CD14-positive monocyte (primary cell): Measurements from ENCODE around the gene MAP2K4. TPM values are rescaled to one million over a fixed set of nuclear protein-coding genes. Genes with fewer than 3 reads are reported as not detected.

Experiments
- DNase-seq, 3 donors: peaks; one replicate each; pipeline ENCODE4 v3.0.0-alpha.2; 2011 to 2022
- H2AFZ ChIP-seq: 2 replicates; pipeline ENCODE4 v1.6.0; 2012; ENCODE audit warnings: mild to moderate bottlenecking, low read depth, low read length, inconsistent platforms; ENCODE audit not compliant: insufficient read depth, poor library complexity, severe bottlenecking
- H3K27ac ChIP-seq, 2 donors: 1 replicate in 1 of 2; 2 replicates in 1 of 2; pipeline ENCODE4 v1.5.1; 2012 to 2013; ENCODE audit warnings: low read length in 2 of 2, control low read depth in 1 of 2, inconsistent platforms in 1 of 2, low read depth in 1 of 2, mild to moderate bottlenecking in 1 of 2
- H3K27me3 ChIP-seq, 2 donors: one replicate each; pipeline versions ENCODE4 v1.6.0 to v1.6.1; 2011 to 2013; ENCODE audit warnings: low read length in 2 of 2; ENCODE audit not compliant: control insufficient read depth in 2 of 2, insufficient read depth in 2 of 2
- H3K36me3 ChIP-seq, 2 donors: replicated peaks in 1 of 2; 1 replicate in 1 of 2; 2 replicates in 1 of 2; pipeline versions ENCODE4 v1.5.1 to v1.6.1; 2012 to 2013; ENCODE audit warnings: low read length in 2 of 2, control low read depth in 1 of 2, inconsistent platforms in 1 of 2, mild to moderate bottlenecking in 1 of 2; ENCODE audit not compliant: insufficient read depth in 2 of 2, control insufficient read depth in 1 of 2
- H3K4me1 ChIP-seq, 2 donors: 1 replicate in 1 of 2; 2 replicates in 1 of 2; pipeline versions ENCODE4 v1.5.1 to v1.6.1; 2012 to 2013; ENCODE audit warnings: low read length in 2 of 2, control low read depth in 1 of 2, inconsistent platforms in 1 of 2, mild to moderate bottlenecking in 1 of 2, moderate library complexity in 1 of 2; ENCODE audit not compliant: insufficient read depth in 2 of 2, control insufficient read depth in 1 of 2
- H3K4me2 ChIP-seq: replicated peaks from 2 replicates; pipeline ENCODE3; 2012; ENCODE audit warnings: low read length, moderate library complexity, mild to moderate bottlenecking; ENCODE audit not compliant: poor library complexity, severe bottlenecking; ENCODE audit errors: extremely low read depth
- H3K4me3 ChIP-seq, 3 experiments: fragments of 200-600 bp in 1 of 3; sonication (generic) in 1 of 3; replicated peaks in 1 of 3; 1 replicate in 2 of 3; 2 replicates in 1 of 3; pipeline ENCODE4 v1.5.1; 2011 to 2013; ENCODE audit warnings: low read length in 3 of 3, mild to moderate bottlenecking in 3 of 3, control low read depth in 2 of 3, low read depth in 2 of 3, inconsistent platforms in 1 of 3, moderate library complexity in 1 of 3
- H3K79me2 ChIP-seq: 2 replicates; pipeline ENCODE4 v1.6.0; 2012; ENCODE audit warnings: mild to moderate bottlenecking, control low read depth, inconsistent platforms, low read length, moderate library complexity; ENCODE audit not compliant: insufficient read depth
- H3K9ac ChIP-seq: 2 replicates; pipeline ENCODE4 v1.6.0; 2017; ENCODE audit warnings: low read length, mild to moderate bottlenecking; ENCODE audit not compliant: insufficient read depth, poor library complexity, severe bottlenecking
- H3K9me3 ChIP-seq, 2 donors: replicated peaks in 1 of 2; 1 replicate in 1 of 2; 2 replicates in 1 of 2; pipeline versions ENCODE4 v1.5.1 to v1.6.1; 2012 to 2013; ENCODE audit warnings: low read length in 2 of 2, control low read depth in 1 of 2; ENCODE audit not compliant: control insufficient read depth in 1 of 2, insufficient read depth in 1 of 2
- H4K20me1 ChIP-seq: 2 replicates; pipeline ENCODE4 v1.6.0; 2012; ENCODE audit warnings: mild to moderate bottlenecking, low read length, control low read depth, moderate library complexity; ENCODE audit not compliant: insufficient read depth
- H3K27ac Mint-ChIP-seq, 7 donors: one replicate each; pipeline ENCODE4 v1.8.0; 2020; ENCODE audit warnings: mild to moderate bottlenecking in 7 of 7, mixed read lengths in 7 of 7, moderate library complexity in 6 of 7, inconsistent platforms in 2 of 7
- H3K27me3 Mint-ChIP-seq, 3 donors: one replicate each; pipeline ENCODE4 v1.8.0; 2021 to 2022; ENCODE audit warnings: low read depth in 3 of 3, mild to moderate bottlenecking in 3 of 3, mixed read lengths in 3 of 3, moderate library complexity in 3 of 3, inconsistent platforms in 1 of 3
- H3K36me3 Mint-ChIP-seq, 2 donors: one replicate each; pipeline ENCODE4 v1.8.0; 2020; ENCODE audit warnings: mixed read lengths in 2 of 2, inconsistent platforms in 1 of 2, mild to moderate bottlenecking in 1 of 2
- H3K4me1 Mint-ChIP-seq: one replicate; pipeline ENCODE4 v1.8.0; 2020; ENCODE audit warnings: mild to moderate bottlenecking, mixed read lengths
- H3K4me3 Mint-ChIP-seq, 2 donors: one replicate each; pipeline ENCODE4 v1.8.0; 2020; ENCODE audit warnings: mild to moderate bottlenecking in 2 of 2, mixed read lengths in 2 of 2, moderate library complexity in 1 of 2
- H3K9me3 Mint-ChIP-seq, 7 donors: one replicate each; pipeline ENCODE4 v1.8.0; 2020 to 2022; ENCODE audit warnings: mixed read lengths in 7 of 7, mild to moderate bottlenecking in 6 of 7, moderate library complexity in 6 of 7, inconsistent platforms in 2 of 7
- CTCF ChIP-seq: fragments of 200-600 bp; IDR thresholded peaks from one replicate; pipeline ENCODE4 v1.8.0; 2022; ENCODE audit warnings: antibody characterized with exemption, mild to moderate bottlenecking
- WGBS: methylation state at CpG from one replicate; pipeline ENCODE4 v1.1.5; 2013; ENCODE audit warnings: missing lambda C conversion rate; ENCODE audit not compliant: insufficient coverage; 5-methylcytosine and 5-hydroxymethylcytosine counted together
- intact Hi-C, 2 donors: fragments of 100-400 bp; cut with micrococcal nuclease; formaldehyde crosslinking; loops; one replicate each; pipeline versions ENCODE4 v1.15.0 to v1.15.1; 2023
- polyA plus RNA-seq, 3 donors: library from polyadenylated mRNA; depleted of rRNA in 1 of 3; unstranded in 2 of 3; stranded (reverse) in 1 of 3; fragments of 300-500 nt in 2 of 3; fragments of >200 nt in 1 of 3; fragmentation: Illumina TruSeq in 2 of 3; gene quantifications; 1 replicate in 2 of 3; 2 replicates in 1 of 3; pipeline ENCODE4 v1.2.3, GENCODE V29; 2012 to 2021

MAP2K4 gene
- polyA plus RNA-seq, 3 donors = 8.1 to 41.8 (median 23.2) TPM

GRCh38 chr17:12164085-12164484, 143.4 kb downstream of the MAP2K4 start:
- Mint-ChIP-seq H3K27me3 (peaks cover 1 to 4% (median 3%) of the 10 kb centered on the region in 3 donors), H3K36me3 (no peaks in the 10 kb centered on the region), H3K4me3 (no peak overlapping the region), H3K9me3 (peaks cover 5 to 18% (median 11%) of the 10 kb centered on the region in 7 donors), H3K27ac (no peak overlapping the region), H3K4me1 (no peaks in the 10 kb centered on the region)
- Histone ChIP-seq H3K9ac (no peak overlapping the region), H3K4me1 (no peaks in the 10 kb centered on the region), H3K36me3 (no peaks in the 10 kb centered on the region), H3K27ac (no peak overlapping the region), H3K4me2 (no peak overlapping the region), H3K79me2 (no peaks in the 10 kb centered on the region), H2AFZ (no peak overlapping the region), H3K27me3 (no peaks in the 10 kb centered on the region), H3K4me3 (no peak overlapping the region), H4K20me1 (no peaks in the 10 kb centered on the region), H3K9me3 (peaks cover 3 to 11% of the 10 kb centered on the region in 2 donors)
- TF ChIP-seq CTCF = no peak
- no peak for DNase-seq
- intact Hi-C loops = no loop called here
- WGBS = no CpG with 5 or more reads among the region's 4 CpGs

- no peak for TF ChIP-seq CTCF
- Mint-ChIP-seq H3K27me3 (peaks cover 1 to 4% (median 2%) of the 10 kb centered on the region in 3 donors), H3K4me1 (no peaks in the 10 kb centered on the region), H3K27ac (no peak overlapping the region), H3K36me3 (no peaks in the 10 kb centered on the region), H3K9me3 (peaks cover 0 to 2% (median 0%) of the 10 kb centered on the region in 7 donors), H3K4me3 (no peak overlapping the region)
- Histone ChIP-seq H3K9ac (no peak overlapping the region), H3K36me3 (no peaks in the 10 kb centered on the region), H3K27ac (no peak overlapping the region), H3K4me2 (no peak overlapping the region), H4K20me1 (no peaks in the 10 kb centered on the region), H3K9me3 (no peaks in the 10 kb centered on the region), H3K4me3 (no peak overlapping the region), H3K4me1 (no peaks in the 10 kb centered on the region), H3K27me3 (no peaks in the 10 kb centered on the region), H3K79me2 (no peaks in the 10 kb centered on the region), H2AFZ (no peak overlapping the region)
- 92% methylated on average over 8 of the region's 13 CpGs for WGBS
- intact Hi-C loops = no loop called here
- DNase-seq = no peak
These were observed 158.1 kb downstream of the MAP2K4 start for GRCh38 chr17:12178644-12179330.
